HG02588 (cell line): ENCODE data around the gene WDFY2.
A peak's percentile ranks its signal among the peaks of the same experiment; 100 is the strongest.
"Not testable (repeated sequence)": the region's sequence is repeated elsewhere in the genome, so short reads cannot be mapped to it uniquely, and the experiment has no call there.

Experiments used
- ATAC-seq: cut with Tn5 transposase; IDR thresholded peaks from one replicate; pipeline ENCODE4 v1.9.1; 2021; ENCODE audit warnings: mild to moderate bottlenecking, moderate library complexity; ENCODE audit not compliant: unreplicated experiment

The WDFY2 gene, protein sequence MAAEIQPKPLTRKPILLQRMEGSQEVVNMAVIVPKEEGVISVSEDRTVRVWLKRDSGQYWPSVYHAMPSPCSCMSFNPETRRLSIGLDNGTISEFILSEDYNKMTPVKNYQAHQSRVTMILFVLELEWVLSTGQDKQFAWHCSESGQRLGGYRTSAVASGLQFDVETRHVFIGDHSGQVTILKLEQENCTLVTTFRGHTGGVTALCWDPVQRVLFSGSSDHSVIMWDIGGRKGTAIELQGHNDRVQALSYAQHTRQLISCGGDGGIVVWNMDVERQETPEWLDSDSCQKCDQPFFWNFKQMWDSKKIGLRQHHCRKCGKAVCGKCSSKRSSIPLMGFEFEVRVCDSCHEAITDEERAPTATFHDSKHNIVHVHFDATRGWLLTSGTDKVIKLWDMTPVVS

DNA sequence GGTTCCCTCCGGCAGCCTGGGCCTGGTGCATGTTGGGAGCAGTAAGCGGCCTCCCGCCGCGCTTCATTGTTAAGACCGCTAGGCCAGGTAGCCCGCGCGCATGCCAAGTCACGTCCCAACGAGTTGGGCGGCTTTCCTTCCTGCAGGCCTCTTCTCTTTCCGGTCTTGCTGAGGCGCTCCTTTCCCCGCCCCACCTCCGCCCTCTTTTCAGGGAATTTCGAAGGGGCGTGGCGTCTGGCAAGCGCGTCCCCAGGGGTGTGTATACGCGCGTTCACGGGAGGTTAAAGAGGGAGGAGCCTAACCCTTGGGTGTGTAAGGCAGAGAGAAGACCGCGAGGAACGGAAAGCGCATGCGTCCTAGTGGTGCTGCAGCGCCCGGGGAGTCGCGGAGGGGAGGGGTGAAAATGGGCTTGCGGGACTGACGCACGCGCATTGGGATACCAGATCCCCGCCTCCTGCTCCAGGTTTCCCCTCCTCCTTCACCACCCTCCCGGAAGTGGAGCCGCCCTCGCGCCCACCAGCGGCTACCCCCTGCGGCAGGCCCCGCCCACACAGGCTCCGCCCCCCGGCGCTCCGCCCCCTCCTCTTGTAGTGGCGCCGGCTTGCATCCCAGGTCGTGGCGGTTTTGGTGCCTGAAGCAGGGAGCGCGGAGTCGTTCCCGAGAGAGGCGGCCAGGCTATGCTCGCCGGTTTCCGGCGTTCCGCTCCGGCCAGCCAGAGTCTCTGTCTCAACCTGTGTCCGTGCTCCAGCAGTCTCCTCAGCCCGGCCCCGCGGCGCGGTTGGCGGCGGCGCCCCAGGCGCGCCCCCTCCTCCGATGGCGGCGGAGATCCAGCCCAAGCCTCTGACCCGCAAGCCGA lies at the start of gene WDFY2:
WDFY2 (plus strand) TSS at position 588 of the 856 bp plus-strand sequence; CDS start at position 814, 226 bp downstream.
- peak; percentile 79 for ATAC-seq

DNA sequence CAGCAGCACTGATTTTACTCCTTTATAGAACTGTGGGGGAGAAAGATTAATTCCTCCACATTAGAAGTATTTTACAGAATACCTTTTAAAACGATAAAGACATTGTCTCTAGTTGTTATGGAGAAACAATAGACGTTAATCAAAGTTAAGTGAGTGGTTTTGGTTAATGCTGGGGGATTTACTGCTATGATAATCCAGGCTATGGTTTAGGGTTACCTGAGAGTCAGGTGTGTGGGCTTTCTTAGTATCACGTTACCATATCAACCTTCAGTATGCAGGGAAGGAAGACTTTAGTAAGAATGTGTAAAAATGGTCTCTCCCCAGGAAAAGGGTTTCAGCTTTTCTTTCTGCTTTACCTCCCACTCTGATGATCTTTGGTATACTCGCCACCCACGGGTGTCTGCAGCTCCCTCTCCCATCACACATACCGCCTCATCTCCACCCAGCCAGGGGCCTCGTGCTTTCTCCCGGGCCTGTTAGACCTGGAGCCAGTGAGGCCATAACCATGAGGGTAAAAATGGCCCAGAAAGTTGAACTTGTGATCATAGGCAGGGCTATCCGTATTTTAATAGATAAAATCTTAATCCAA lies 45.6 kb upstream of the WDFY2 start:
- no peak for ATAC-seq

GRCh38 chr13:51539887-51540286 lies 44.4 kb upstream of the WDFY2 start:
- ATAC-seq, result no peak

GRCh38 chr13:51541037-51541436 lies 43.2 kb upstream of the WDFY2 start:
- no peak for ATAC-seq

GRCh38 chr13:51541809-51542258 lies 42.4 kb upstream of the WDFY2 start:
- no peak for ATAC-seq

GRCh38 chr13:51542346-51543242 lies 41.7 kb upstream of the WDFY2 start:
- ATAC-seq, result no peak

DNA sequence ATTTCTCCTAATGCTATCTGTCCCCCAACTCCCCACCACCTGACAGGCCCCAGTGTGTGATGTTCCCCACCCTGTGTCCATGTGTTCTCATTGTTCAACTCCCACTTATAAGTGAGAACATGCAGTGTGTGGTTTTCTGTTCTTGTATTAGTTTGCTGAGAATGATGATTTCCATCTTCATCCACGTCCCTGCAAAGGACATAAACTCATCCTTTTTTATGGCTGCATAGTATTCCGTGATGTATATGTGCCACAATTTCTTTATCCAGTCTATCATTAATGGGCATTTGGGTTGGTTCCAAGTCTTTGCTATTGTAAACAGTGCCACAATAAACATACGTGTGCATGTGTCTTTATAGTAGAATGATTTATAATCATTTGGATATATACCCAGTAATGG lies 38.8 kb upstream of the WDFY2 start:
- not testable (repeated sequence) for ATAC-seq

DNA sequence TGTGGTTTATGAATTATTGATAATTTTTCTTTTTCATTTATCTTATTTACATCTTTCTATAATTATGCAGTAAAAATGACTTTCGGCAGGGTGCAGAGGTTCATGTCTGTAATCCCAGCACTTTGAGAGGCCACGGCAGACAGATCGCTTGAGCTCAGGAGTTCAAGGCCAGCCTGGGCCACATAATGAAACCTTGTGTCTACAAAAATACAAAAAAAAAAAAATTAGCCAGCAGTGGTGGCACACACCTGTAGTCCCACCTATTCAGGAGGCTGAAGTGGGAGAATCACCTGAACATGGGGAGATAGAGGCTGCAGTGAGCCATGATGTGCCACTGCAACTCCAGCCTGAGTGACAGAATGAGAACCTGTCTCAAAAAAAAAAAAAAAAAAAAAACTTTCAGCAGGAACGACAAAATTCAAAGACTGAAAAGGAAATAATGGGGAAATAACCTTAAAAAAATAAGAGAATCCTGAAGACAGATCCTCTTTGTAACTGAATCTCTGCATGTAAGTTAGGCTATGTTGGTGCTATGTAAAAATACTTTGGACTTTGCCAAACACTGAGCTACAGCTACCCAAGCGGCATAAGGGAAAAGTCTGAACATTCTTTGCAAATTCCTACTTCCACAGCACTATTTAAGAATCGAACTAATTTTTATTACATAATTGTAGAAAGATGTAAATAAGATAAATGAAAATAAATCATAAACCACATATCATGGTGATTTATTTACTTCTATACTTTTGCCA lies 36.7 kb upstream of the WDFY2 start:
- ATAC-seq, result no peak

GRCh38 chr13:51549050-51549449 lies 35.2 kb upstream of the WDFY2 start:
- peak; percentile 60 for ATAC-seq

DNA sequence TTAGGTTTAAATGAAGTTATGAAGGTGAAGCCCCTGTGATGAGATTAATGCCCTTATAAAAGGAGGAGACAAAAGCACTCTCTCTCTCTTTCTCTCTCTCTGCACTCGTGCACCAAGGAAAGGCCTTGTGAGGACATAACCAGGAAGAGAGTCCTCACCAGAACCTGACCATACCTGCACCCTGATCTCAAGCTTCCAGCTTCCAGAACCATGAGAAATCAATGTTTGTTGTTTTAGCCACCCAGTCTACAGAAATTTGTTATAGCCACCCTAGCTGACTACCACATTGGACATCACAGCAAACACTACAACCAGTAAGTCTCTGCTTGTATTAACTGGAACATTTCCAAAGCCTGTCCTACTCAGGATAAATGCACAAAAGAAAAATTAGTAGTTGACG lies 34.7 kb upstream of the WDFY2 start:
- no peak for ATAC-seq

DNA sequence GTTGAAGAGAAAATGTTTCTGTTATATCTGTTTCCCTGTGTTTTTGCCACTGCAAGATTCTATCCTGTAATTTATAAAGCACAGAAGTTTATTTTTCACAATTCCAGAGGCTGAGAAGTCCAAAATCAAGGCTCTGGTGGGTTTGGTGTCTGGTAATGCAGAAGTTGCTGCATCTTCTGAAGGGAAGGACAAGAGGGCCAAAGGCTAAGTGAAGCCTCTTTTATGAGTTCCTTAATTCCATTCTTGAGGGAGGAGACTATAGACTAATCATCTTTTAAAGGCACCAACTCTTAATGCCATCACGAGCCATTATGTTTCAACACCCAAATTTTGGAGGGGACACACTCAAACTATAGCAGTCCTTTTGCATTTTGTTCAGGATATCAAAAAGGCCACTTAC lies 34.1 kb upstream of the WDFY2 start:
- no peak for ATAC-seq

DNA sequence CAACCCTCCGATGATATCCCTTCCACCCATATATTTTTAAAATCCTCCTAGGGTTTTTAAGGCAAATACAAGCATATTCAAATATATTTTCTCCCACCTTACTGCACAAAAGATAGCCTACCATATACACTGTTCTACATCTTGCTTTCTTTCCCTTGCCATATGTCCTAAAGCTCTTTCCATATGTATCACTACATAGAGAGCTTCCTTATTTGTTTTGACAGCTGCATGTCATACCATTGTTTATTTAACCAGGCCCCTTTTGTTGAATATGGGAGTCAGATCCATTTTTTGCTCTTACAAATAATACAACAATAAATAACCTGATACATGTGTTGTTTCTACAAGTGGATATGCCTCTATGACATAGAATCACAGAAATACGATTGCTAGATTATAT lies 32.8 kb upstream of the WDFY2 start:
- no peak for ATAC-seq

GRCh38 chr13:51552027-51552426 lies 32.2 kb upstream of the WDFY2 start:
- no peak for ATAC-seq

DNA sequence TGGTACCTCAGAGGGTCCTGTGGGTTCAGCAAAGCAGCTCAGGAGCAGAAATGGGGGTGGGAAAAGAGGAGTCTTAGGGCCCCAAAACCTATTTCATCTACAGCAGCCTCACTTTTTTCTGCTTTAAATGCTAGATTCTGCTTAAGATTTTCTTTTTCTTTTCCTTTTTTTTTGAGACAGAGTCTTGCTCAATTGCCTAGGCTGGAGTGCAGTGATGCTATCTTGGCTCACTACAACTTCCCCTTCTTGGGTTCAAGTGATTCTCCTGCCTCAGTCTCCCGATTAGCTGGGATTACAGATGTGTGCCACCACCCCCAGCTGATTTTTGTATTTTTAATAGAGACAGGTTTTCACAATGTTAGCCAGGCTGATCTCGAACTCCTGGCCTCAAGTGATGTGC lies 30.7 kb upstream of the WDFY2 start:
- no peak for ATAC-seq

GRCh38 chr13:51556740-51557139 lies 27.5 kb upstream of the WDFY2 start:
- no peak for ATAC-seq

DNA sequence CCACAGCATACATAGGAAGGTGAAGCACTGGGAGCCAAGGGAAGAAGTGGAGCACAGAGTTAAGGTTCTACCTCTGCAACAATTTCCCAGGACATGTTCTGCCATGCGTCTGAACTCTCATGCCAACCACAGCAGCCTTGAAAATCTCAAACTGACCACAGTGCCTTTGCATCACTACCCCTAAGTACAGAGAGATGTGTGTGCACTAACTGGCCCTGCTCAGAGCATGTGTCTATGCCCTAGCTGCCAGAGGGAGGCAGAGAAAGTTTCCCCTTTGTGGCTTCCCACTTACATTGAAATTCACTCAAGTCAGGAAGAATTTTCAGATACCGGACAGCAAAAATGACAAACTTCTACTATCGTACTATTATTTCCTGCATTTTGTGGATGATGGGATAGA lies 26.8 kb upstream of the WDFY2 start:
- no peak for ATAC-seq

DNA sequence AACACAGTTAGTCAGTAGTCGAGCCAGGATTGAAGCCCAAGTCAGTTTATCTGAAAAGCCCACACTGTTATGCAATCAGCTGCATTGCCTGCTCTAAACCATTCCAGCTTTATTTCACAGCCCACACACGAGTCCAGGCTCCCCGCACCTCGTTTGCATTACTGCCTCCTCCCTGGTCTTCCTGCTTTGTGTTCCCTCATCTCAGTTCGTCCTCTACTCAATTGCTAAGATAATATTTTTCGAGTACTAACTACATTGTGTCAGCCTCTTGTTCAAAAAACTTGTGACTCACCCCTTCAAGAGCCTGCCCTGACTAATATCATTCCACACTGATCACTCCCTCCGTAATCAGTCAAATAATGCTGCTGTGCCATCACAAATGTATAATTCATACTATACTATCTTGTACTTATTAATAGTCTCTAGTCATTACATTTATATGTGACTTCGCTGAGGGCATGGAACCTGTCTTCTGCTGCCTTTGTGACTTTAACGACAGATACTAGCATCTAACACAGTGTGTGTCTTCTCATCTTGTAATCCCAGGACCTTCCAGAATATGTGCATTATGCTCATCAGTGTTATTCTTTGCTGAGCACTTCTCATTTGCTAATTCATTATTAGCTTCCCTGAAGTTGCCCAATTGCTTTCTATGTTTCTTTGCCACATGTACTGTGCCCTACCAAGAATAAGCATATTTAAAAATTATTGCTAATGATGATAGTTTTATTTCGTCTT lies 26.2 kb upstream of the WDFY2 start:
- ATAC-seq, result no peak

- ATAC-seq, result no peak
These were observed 24.1 kb upstream of the WDFY2 start for GRCh38 chr13:51559946-51560735.
